Nephron (organoid): ENCODE data around the gene BAIAP2L1.

Experiments used
- H3K27ac Mint-ChIP-seq, 3 experiments: 2 replicates each; pipeline ENCODE4 v1.8.0; 2020; ENCODE audit warnings: mixed read lengths in 3 of 3, mild to moderate bottlenecking in 2 of 3, moderate library complexity in 1 of 3
- H3K27me3 Mint-ChIP-seq: 2 replicates; pipeline ENCODE4 v1.8.0; 2021; ENCODE audit warnings: low read depth, mild to moderate bottlenecking, moderate library complexity, mixed read lengths
- H3K36me3 Mint-ChIP-seq: 2 replicates; pipeline ENCODE4 v1.8.0; 2020; ENCODE audit warnings: low read depth, mixed read lengths
- H3K4me1 Mint-ChIP-seq: 2 replicates; pipeline ENCODE4 v1.8.0; 2020; ENCODE audit warnings: mixed read lengths
- H3K4me3 Mint-ChIP-seq, 3 experiments: 2 replicates each; pipeline ENCODE4 v1.8.0; 2020; ENCODE audit warnings: mild to moderate bottlenecking in 3 of 3, mixed read lengths in 3 of 3, moderate library complexity in 2 of 3
- H3K9me3 Mint-ChIP-seq: 2 replicates; pipeline ENCODE4 v1.8.0; 2020; ENCODE audit warnings: mixed read lengths
- CTCF ChIP-seq, 3 experiments: fragments of 200-600 bp; sonication (generic); IDR thresholded peaks; one replicate each; pipeline ENCODE4 v1.5.0; 2021; ENCODE audit warnings: antibody characterized with exemption in 3 of 3; ENCODE audit not compliant: unreplicated experiment in 3 of 3

The BAIAP2L1 gene

GRCh38 chr7:98375664-98376063, 25.2 kb downstream of the BAIAP2L1 start:
- no peaks in the 10 kb centered on the region for H3K9me3 Mint-ChIP-seq
- H3K4me1 Mint-ChIP-seq = peaks cover 9% of the 10 kb centered on the region
- TF ChIP-seq CTCF (IDR thresholded peaks at IDR 0.05; ENCODE audit: unreplicated experiment in 3 of 3) = no peak
- H3K27ac Mint-ChIP-seq = no peak overlapping the region
- H3K36me3 Mint-ChIP-seq = peaks cover 4% of the 10 kb centered on the region
- H3K27me3 Mint-ChIP-seq = no peaks in the 10 kb centered on the region
- H3K4me3 Mint-ChIP-seq = no peak overlapping the region

DNA sequence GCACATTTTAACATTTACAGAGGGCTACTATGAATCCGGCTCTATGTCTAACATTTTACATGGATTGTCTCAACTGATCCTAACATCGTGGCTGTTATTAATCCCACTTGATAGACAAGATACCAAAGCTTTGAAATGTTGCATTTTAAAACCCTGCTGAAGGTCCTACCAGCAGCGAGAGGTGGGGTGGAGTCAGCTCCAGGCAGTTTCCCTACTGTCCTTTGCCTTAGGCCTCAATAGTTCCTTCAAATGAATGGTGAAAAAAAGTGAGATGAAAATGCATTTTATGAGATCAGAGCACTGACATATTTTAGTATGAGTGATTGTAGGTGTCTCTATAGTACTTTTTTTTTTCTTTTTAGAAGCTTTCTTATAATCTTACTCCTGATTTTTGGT, 26.6 kb downstream of the BAIAP2L1 start:
- Mint-ChIP-seq H3K36me3 (no peaks in the 10 kb centered on the region), H3K4me1 (peaks cover 9% of the 10 kb centered on the region), H3K4me3 (no peak overlapping the region), H3K27me3 (no peaks in the 10 kb centered on the region), H3K9me3 (no peaks in the 10 kb centered on the region), H3K27ac (no peak overlapping the region)
- TF ChIP-seq CTCF (IDR thresholded peaks at IDR 0.05; ENCODE audit: unreplicated experiment in 3 of 3) = no peak

DNA sequence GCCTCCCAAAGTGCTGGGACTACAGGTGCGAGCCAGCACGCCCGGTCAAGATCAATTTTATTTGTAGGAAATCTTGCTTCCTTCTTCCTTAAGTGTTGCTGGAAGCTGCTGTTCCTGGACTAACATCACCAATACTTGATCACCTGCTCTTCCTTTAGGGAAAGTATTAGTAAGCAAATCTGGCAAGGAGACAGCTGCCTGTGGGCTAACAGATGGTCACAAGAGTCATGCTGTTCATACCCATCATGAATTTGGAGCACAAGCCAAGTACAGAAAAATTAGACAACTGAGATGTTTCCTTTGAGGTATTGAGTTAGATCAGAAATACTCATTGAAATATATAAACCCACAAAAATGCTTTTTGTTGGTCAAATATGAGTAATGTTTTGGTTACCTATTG, 27.9 kb downstream of the BAIAP2L1 start:
- Mint-ChIP-seq H3K9me3 (no peaks in the 10 kb centered on the region), H3K4me3 (no peak overlapping the region), H3K4me1 (peaks cover 9% of the 10 kb centered on the region), H3K27me3 (no peaks in the 10 kb centered on the region), H3K36me3 (no peaks in the 10 kb centered on the region), H3K27ac (no peak overlapping the region)
- no peak for TF ChIP-seq CTCF (IDR thresholded peaks at IDR 0.05; ENCODE audit: unreplicated experiment in 3 of 3)

DNA sequence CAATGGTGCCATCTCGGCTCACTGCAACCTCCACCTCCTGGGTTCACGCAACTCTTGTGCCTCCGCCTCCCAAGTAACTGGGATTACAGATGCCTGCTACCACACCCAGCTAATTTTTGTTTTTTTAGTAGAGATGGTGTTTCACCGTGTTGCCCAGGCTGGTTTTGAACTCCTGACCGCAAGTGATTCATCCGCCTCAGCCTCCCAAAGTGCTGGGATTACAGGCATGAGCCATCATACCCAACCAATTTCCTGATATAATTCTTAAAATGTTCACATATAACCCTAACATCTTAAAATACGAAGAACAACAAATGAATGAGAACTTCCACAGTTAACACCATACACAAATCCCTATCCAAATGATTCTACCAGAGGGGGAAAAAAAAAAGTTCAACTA, 31.2 kb downstream of the BAIAP2L1 start:
- Mint-ChIP-seq H3K27ac (no peak overlapping the region), H3K27me3 (peaks cover 3% of the 10 kb centered on the region), H3K4me1 (peaks cover 19% of the 10 kb centered on the region), H3K4me3 (no peak overlapping the region), H3K9me3 (no peaks in the 10 kb centered on the region), H3K36me3 (no peaks in the 10 kb centered on the region)
- no peak for TF ChIP-seq CTCF (IDR thresholded peaks at IDR 0.05; ENCODE audit: unreplicated experiment in 3 of 3)

DNA sequence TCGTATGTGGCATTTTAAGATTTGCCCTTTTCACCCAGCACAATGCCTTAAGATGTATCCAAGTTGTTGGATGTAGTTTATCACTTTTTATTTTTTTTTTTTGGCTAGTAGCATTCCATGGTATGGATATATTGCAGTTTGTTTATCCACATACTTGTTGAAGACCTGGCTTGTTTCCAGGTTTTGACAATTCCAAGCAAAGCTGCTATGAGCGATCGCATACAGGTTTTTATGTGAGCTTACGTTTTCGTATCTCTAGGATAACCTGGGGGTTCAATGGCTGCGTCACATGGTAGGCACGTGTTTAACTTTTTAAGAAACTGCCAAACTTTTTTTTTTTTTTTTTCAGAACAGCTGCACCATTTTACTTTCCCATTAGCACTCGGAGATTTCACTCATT, 32.2 kb downstream of the BAIAP2L1 start:
- peaks cover 3% of the 10 kb centered on the region for H3K27me3 Mint-ChIP-seq
- no peak overlapping the region for H3K27ac Mint-ChIP-seq
- H3K4me1 Mint-ChIP-seq = peaks cover 19% of the 10 kb centered on the region
- no peak overlapping the region for H3K4me3 Mint-ChIP-seq
- no peaks in the 10 kb centered on the region for H3K36me3 Mint-ChIP-seq
- no peak for TF ChIP-seq CTCF (IDR thresholded peaks at IDR 0.05; ENCODE audit: unreplicated experiment in 3 of 3)
- no peaks in the 10 kb centered on the region for H3K9me3 Mint-ChIP-seq

- H3K27ac Mint-ChIP-seq = no peak overlapping the region
- H3K27me3 Mint-ChIP-seq = peaks cover 3% of the 10 kb centered on the region
- H3K36me3 Mint-ChIP-seq = no peaks in the 10 kb centered on the region
- H3K4me3 Mint-ChIP-seq = no peak overlapping the region
- H3K4me1 Mint-ChIP-seq = peaks cover 10% of the 10 kb centered on the region
- no peak for TF ChIP-seq CTCF (IDR thresholded peaks at IDR 0.05; ENCODE audit: unreplicated experiment in 3 of 3)
- H3K9me3 Mint-ChIP-seq = no peaks in the 10 kb centered on the region
These were observed 34.3 kb downstream of the BAIAP2L1 start for GRCh38 chr7:98366562-98366938.
